GM23248 (cell line): ENCODE results near the gene GPR42. TPM values are rescaled to one million over a fixed set of nuclear protein-coding genes. Genes with fewer than 3 reads are reported as not detected.
"Not testable (repeated sequence)": the region's sequence is repeated elsewhere in the genome, so short reads cannot be mapped to it uniquely, and the experiment has no call there.

ENCODE experiments used
- DNase-seq: peaks from one replicate; pipeline ENCODE4 v3.0.0-alpha.2; 2015
- H2AFZ ChIP-seq: fragments of 200-600 bp; sonication (generic); 2 replicates; pipeline ENCODE4 v1.6.1; 2016; ENCODE audit warnings: antibody characterized with exemption
- H3F3A ChIP-seq: fragments of 200-600 bp; sonication (generic); 2 replicates; pipeline ENCODE4 v1.6.1; 2016; ENCODE audit warnings: mild to moderate bottlenecking, antibody characterized with exemption, mixed run types; ENCODE audit not compliant: insufficient read depth
- H3K27ac ChIP-seq: fragments of 200-600 bp; sonication (generic); 2 replicates; pipeline ENCODE4 v1.5.1; 2016; ENCODE audit warnings: mild to moderate bottlenecking
- H3K27me3 ChIP-seq: fragments of 200-600 bp; sonication (generic); replicated peaks from 2 replicates; pipeline ENCODE4 v1.6.1; 2016; ENCODE audit warnings: mild to moderate bottlenecking; ENCODE audit not compliant: insufficient read depth
- H3K36me3 ChIP-seq: fragments of 200-600 bp; sonication (generic); 2 replicates; pipeline ENCODE4 v1.6.1; 2016; ENCODE audit warnings: low read depth, mild to moderate bottlenecking
- H3K4me1 ChIP-seq: fragments of 200-600 bp; sonication (generic); 2 replicates; pipeline ENCODE4 v1.6.1; 2016; ENCODE audit warnings: mild to moderate bottlenecking; ENCODE audit not compliant: insufficient read depth
- H3K4me2 ChIP-seq: fragments of 200-600 bp; sonication (generic); one replicate; pipeline ENCODE4 v1.6.1; 2016; ENCODE audit warnings: mild to moderate bottlenecking; ENCODE audit not compliant: unreplicated experiment
- H3K4me3 ChIP-seq: fragments of 200-600 bp; sonication (generic); 2 replicates; pipeline ENCODE4 v1.5.1; 2016; ENCODE audit warnings: mild to moderate bottlenecking
- H3K79me2 ChIP-seq: fragments of 200-600 bp; sonication (generic); 2 replicates; pipeline ENCODE4 v1.6.1; 2016; ENCODE audit warnings: mild to moderate bottlenecking; ENCODE audit not compliant: insufficient read depth
- H3K9ac ChIP-seq: fragments of 200-600 bp; sonication (generic); 2 replicates; pipeline ENCODE4 v1.6.1; 2016; ENCODE audit warnings: mild to moderate bottlenecking
- H3K9me2 ChIP-seq: fragments of 200-600 bp; sonication (generic); 2 replicates; pipeline ENCODE4 v1.6.1; 2016; ENCODE audit warnings: mixed run types, mild to moderate bottlenecking, moderate library complexity; ENCODE audit not compliant: insufficient read depth
- H3K9me3 ChIP-seq: fragments of 200-600 bp; sonication (generic); one replicate; pipeline ENCODE4 v1.6.1; 2017; ENCODE audit warnings: low read depth
- H4K20me1 ChIP-seq: fragments of 200-600 bp; sonication (generic); 2 replicates; pipeline ENCODE4 v1.6.0; 2016; ENCODE audit not compliant: insufficient read depth
- EZH2 ChIP-seq: fragments of 200-600 bp; sonication (generic); IDR thresholded peaks from 2 replicates; pipeline ENCODE4 v1.6.1; 2018; ENCODE audit warnings: antibody characterized with exemption, mild to moderate bottlenecking; ENCODE audit not compliant: insufficient read depth, poor library complexity, severe bottlenecking
- EZH2phosphoT487 ChIP-seq: fragments of 200-600 bp; sonication (generic); IDR thresholded peaks from 2 replicates; pipeline ENCODE4 v1.6.1; 2018; ENCODE audit warnings: antibody characterized with exemption, moderate library complexity, mild to moderate bottlenecking, low read depth; ENCODE audit not compliant: insufficient read depth
- WGBS, 2 experiments: methylation state at CpG; one replicate each; pipeline ENCODE4 v1.1.6; 2015 to 2017; ENCODE audit warnings: low lambda C conversion rate in 2 of 2, low coverage in 1 of 2; ENCODE audit errors: missing lambda C conversion rate in 2 of 2; 5-methylcytosine and 5-hydroxymethylcytosine counted together
- in situ Hi-C: fragments of 300-500 bp; cut with MboI; formaldehyde crosslinking; loops from 2 replicates; pipeline ENCODE4 v1.15.0; 2020
- polyA plus RNA-seq: library from polyadenylated mRNA; unstranded; fragments of >200 nt; fragmentation: Nextera tagmentation; extraction: Ambion mirVana; gene quantifications from 2 replicates; pipeline ENCODE4 v1.2.1, GENCODE V29; 2016
- total RNA-seq: library from RNA; depleted of rRNA; stranded (reverse); fragments of >200 nt; shearing (Covaris generic); gene quantifications from 2 replicates; pipeline ENCODE4 v1.2.3, GENCODE V29; 2014

Gene GPR42
- total and polyA plus RNA-seq, 2 experiments from 2014 or later, result not detected

DNA sequence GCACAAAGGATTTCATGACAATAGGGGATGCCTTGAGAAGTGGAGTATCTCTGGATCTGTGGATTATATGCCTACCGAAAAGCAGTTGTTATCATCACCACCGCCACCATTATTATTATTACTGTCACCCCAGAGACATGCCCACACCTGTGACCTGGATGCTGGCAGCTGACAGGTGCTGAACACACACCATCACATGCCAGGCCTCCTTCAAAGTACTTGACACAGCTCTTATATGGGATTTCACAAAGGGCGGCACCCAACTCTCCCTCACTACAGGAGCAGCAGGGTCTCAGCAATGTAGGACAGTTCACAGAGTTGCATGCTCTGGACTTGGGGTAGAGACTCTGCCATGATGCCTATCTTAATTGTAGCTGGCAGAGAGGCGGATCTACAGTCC lies 5.6 kb upstream of the GPR42 start:
- H3K9me3 ChIP-seq, result no peaks in the 10 kb centered on the region
- 0 out of 2 replicates have a peak, but pooled peaks cover 6% of the 10 kb centered on the region for H3K27me3 ChIP-seq
- H4K20me1 ChIP-seq, result no peaks in the 10 kb centered on the region
- no peaks in the 10 kb centered on the region for H3K4me1 ChIP-seq
- H3K36me3 ChIP-seq, result no peaks in the 10 kb centered on the region
- H3K9ac ChIP-seq, result no peak overlapping the region
- H3K79me2 ChIP-seq, result no peaks in the 10 kb centered on the region
- H3K4me2 ChIP-seq, result no peak overlapping the region
- no peak overlapping the region for H3K27ac ChIP-seq
- no peaks in the 10 kb centered on the region for H3F3A ChIP-seq
- in situ Hi-C loops, result no loop called here
- DNase-seq, result no peak
- H3K4me3 ChIP-seq, result no peak overlapping the region
- no peaks in the 10 kb centered on the region for H3K9me2 ChIP-seq
- TF ChIP-seq EZH2 (no peak), EZH2phosphoT487 (no peak)
- 55 to 91% methylated on average over 4 of the region's 4 CpGs for WGBS, 2 experiments
- H2AFZ ChIP-seq, result no peak overlapping the region

DNA sequence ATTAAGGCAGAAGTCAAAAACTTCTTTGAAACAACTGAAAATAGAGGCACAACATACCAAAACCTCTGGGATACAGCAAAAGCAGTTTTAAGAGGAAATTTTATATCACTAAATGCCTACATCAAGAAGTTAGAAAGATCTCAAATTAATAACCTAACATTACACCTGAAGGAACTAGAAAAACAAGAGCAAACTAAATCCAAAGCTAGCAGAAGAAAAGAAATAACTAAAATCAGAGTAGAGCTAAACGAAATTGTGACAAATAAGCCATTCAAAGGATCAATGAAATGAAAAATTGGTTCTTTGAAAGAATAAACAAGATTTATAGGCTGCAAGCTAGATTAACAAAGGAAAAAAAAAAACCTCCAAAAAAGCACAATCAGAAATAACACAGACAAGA lies 2.5 kb upstream of the GPR42 start:
- no peaks in the 10 kb centered on the region for H3K36me3 ChIP-seq
- H3K4me1 ChIP-seq, result no peaks in the 10 kb centered on the region
- TF ChIP-seq EZH2phosphoT487 (no peak), EZH2 (no peak)
- H3K27me3 ChIP-seq, result peaks cover 7% of the 10 kb centered on the region; the same call in 1 of the 2 replicates
- in situ Hi-C loops, result no loop called here
- H3K27ac ChIP-seq, result no peak overlapping the region
- no peaks in the 10 kb centered on the region for H3F3A ChIP-seq
- no peaks in the 10 kb centered on the region for H3K9me3 ChIP-seq
- 6 to 25% methylated on average over 1 of the region's 1 CpG for WGBS, 2 experiments
- no peak for DNase-seq
- H2AFZ ChIP-seq, result no peak overlapping the region
- no peak overlapping the region for H3K4me2 ChIP-seq
- no peaks in the 10 kb centered on the region for H4K20me1 ChIP-seq
- no peaks in the 10 kb centered on the region for H3K9me2 ChIP-seq
- H3K9ac ChIP-seq, result no peak overlapping the region
- no peak overlapping the region for H3K4me3 ChIP-seq
- no peaks in the 10 kb centered on the region for H3K79me2 ChIP-seq

DNA sequence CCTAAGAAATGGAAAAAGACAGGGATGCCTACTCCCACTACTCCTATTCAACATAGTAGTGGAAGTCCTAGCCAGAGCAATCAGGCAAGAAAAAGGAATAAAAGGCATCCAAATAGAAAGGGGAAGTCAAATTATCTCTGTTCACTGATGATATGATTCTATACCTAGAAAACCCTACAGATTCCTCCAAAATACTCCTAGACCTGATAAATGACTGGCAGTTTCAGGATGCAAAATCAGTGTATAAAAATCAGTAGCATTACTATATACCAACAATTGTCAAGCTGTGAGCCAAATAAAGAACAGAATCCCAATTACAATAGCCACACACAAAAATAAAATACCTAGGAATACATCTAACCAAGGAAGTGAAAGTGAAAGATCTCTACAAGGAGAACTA lies 1.3 kb upstream of the GPR42 start:
- Histone ChIP-seq H3K27me3 (peaks cover 11% of the 10 kb centered on the region; the same call in 1 of the 2 replicates), H3K4me3 (no peak overlapping the region), H3K27ac (no peak overlapping the region), H3K9ac (no peak overlapping the region), H3K36me3 (no peaks in the 10 kb centered on the region), H2AFZ (no peak overlapping the region), H3F3A (no peaks in the 10 kb centered on the region), H3K9me3 (no peaks in the 10 kb centered on the region), H3K79me2 (no peaks in the 10 kb centered on the region), H3K4me1 (no peaks in the 10 kb centered on the region), H3K4me2 (no peak overlapping the region), H4K20me1 (no peaks in the 10 kb centered on the region), H3K9me2 (no peaks in the 10 kb centered on the region)
- no peak for TF ChIP-seq EZH2
- TF ChIP-seq EZH2phosphoT487, result no peak
- DNase-seq, result no peak
- in situ Hi-C loops, result no loop called here

DNA sequence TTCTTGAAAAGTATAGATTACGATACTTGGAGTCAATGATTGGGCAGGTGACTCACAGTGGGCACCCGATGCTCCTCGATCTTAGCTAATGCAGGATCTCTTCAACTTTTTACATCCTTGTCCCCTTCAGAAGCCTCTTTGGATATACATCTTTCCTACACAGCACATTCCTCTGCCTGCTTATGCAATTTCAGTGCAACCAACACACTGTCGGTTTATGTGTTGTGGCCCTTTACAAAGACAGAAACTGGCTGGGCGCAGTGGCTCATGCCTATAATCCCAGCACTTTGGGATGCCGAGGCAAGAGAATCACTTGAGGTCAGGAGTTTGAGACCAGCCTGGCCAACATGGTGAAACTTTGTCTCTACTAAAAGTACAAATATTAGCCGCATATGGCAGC lies 2.6 kb downstream of the GPR42 start:
- Histone ChIP-seq H3F3A (no peaks in the 10 kb centered on the region), H4K20me1 (no peaks in the 10 kb centered on the region), H3K9me3 (no peaks in the 10 kb centered on the region), H3K27ac (no peak overlapping the region), H3K4me2 (no peak overlapping the region), H3K4me3 (no peak overlapping the region), H3K4me1 (no peaks in the 10 kb centered on the region), H2AFZ (no peak overlapping the region), H3K9me2 (no peaks in the 10 kb centered on the region), H3K36me3 (no peaks in the 10 kb centered on the region), H3K27me3 (peaks cover 6% of the 10 kb centered on the region; the same call in 1 of the 2 replicates), H3K79me2 (no peaks in the 10 kb centered on the region), H3K9ac (no peak overlapping the region)
- in situ Hi-C loops, result no loop called here
- 76 to 80% methylated on average over 7 of the region's 7 CpGs for WGBS, 2 experiments
- no peak for TF ChIP-seq EZH2
- no peak for TF ChIP-seq EZH2phosphoT487
- DNase-seq, result no peak

DNA sequence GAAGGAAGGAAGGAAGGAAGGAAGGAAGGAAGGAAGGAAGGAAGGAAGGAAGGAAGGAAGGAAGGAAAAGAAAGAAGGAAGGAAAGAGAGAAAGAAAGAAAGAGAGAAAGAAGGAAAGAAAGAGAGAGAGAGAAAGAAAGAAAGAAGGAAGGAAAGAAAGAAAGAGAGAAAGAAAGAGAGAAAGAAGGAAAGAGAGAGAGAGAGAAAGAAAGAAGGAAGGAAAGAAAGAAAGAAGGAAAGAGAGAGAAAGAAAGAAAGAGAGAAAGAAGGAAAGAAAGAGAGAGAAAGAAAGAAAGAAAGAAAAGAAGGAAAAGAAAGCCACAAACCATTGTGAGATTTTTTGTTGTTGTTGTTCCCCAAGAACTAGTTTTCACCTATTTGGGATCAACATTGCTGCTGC lies 3.2 kb downstream of the GPR42 start:
- in situ Hi-C loops, H3K79me2 ChIP-seq, H3K9ac ChIP-seq, H3K9me3 ChIP-seq, H3K36me3 ChIP-seq, H3K27ac ChIP-seq, H3K9me2 ChIP-seq, H4K20me1 ChIP-seq, H2AFZ ChIP-seq, H3K4me2 ChIP-seq, H3K4me3 ChIP-seq, DNase-seq, H3F3A ChIP-seq, H3K4me1 ChIP-seq, H3K27me3 ChIP-seq: not testable (repeated sequence)
